IPS DF 4.7 (cell line): Measurements from ENCODE around the gene IGSF6.
"Not testable (repeated sequence)": the region's sequence is repeated elsewhere in the genome, so short reads cannot be mapped to it uniquely, and the experiment has no call there.

ENCODE experiments used
- DNase-seq: peaks from one replicate; pipeline ENCODE4 v3.0.0-alpha.2; 2013; ENCODE audit warnings: low spot score; ENCODE audit errors: extremely low read depth

Gene IGSF6, protein sequence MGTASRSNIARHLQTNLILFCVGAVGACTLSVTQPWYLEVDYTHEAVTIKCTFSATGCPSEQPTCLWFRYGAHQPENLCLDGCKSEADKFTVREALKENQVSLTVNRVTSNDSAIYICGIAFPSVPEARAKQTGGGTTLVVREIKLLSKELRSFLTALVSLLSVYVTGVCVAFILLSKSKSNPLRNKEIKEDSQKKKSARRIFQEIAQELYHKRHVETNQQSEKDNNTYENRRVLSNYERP

DNA sequence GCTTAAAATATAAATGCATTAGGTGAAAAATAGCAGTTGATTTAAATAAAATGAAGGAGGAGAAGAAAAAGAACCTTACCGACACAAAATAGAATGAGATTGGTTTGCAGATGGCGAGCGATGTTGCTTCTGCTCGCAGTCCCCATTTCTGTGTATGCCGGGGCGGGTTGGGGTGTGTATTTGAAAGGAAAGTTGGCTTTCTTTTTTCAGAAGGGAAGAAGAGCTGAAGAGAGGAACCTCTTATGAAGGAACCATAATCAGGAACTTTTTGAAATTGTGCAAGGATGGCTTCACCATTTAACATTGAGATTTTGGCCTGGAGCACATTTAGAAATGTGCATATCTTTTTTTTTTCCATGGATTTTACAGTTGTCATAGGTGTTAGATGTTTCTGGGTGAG, at the start of gene IGSF6:
Gene IGSF6 (minus strand): TSS at position 156 of the 400 bp plus-strand sequence. CDS start 10 bp downstream, at position 146.
- no peak for DNase-seq

DNA sequence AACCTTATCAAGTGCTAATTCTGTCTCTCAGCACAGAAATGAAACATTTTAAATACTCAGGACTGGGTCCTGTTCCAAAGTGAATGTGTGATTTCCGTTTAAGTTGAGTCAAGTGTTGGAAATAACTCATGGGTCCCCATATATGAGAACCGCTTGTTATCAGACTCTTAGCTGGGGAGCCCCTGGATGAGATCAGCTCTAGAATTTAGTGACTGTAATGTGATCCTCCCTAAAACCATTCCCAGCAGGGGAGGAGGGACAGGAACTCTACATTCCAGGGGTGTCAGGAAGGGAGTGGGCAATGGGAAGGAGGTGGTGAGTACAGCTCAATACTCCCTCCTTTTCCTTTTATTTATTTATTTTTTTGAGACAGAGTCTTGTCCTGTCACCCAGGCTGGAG, 48.9 kb upstream of the IGSF6 start:
- no peak for DNase-seq

DNA sequence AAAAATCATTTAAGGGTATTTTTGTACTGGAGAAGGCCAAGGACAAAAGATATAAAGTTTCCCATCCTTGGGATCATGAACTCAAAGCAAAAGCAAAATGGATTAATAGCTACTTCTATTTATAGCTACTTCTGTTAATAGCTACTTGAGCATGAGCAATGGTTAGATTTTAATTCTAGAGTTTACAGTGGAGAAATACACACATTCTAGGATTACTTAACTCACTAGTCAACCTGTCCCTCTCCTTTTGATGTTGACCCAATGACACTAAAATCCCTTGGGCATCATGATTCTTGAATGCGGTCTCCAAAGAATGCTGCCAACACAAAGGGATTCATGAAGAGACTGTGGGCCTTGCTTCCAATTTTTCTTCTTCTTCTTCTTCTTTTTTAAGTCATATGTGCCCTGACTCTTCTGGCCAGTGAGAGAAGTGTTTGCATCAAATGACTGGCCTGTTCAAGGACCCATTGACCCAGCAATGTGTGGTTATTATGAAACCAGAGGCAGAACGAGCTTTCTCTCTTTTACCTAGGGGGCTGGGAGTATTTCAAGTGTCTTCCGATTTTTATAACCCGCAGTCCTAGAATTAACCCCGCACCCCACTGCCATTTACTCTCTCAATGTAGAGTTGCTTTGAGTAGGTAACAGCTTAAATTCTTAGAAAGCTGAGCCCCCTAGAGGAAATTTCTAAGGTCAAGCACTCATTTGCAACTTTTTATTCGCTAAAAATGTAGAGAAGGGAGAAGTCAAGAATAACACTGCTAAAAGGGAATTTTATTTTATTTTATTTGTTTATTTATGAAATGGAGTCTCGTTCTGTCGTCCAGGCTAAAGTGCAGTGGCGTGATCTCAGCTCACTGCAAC, 46.0 kb upstream of the IGSF6 start:
- DNase-seq, result no peak

DNA sequence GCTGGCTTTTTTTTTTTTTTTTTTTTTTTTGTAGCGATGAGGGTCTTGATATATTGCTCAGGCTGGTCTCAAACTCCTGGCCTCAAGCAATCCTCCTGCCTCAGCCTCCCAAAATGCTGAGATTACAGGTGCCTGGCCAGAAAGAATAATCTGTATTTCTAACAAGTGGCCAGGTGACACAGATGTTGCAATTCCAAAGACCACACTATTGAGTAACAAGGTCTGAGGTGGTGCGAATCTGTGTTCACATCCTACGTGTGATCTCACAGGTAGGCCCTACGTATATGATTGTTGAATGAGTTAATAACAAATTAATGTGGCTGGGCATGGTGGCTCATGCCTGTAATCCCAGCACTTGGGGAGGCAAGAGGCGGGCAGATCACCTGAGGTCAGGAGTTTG, 44.6 kb upstream of the IGSF6 start:
- no peak for DNase-seq

DNA sequence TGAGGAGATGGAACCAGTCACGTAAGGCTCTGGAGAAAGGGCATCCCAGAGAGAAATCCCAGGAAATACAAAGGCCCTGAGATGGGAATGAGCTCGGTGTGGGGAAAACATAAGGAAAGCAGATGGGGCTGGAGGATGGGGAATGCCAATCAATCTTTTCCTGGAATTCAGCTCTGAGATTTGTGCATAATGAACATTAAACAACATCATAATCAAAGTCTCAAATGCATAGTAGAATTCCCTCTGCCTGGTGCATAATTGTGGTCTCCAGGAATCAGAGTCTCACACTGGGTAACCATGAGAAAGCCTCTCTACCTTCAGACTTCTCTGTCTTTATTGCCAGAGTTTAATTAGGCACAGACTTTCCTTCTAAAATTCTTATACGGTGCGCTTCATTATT, 42.2 kb upstream of the IGSF6 start:
- DNase-seq, result no peak

DNA sequence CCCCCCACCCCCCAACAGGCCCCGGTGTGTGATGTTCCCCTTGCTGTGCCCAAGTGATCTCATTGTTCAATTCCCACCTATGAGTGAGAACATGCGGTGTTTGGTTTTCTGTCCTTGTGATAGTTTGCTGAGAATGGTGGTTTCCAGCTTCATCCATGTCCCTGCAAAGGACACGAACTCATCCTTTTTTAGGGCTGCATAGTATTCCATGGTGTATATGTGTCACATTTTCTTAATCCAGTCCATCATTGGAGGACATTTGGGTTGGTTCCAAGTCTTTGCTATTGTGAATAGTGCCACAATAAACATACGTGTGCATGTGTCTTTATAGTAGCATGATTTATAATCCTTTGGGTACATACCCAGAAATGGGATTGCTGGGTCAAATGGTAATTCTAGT, 38.6 kb upstream of the IGSF6 start:
- DNase-seq, result not testable (repeated sequence)

DNA sequence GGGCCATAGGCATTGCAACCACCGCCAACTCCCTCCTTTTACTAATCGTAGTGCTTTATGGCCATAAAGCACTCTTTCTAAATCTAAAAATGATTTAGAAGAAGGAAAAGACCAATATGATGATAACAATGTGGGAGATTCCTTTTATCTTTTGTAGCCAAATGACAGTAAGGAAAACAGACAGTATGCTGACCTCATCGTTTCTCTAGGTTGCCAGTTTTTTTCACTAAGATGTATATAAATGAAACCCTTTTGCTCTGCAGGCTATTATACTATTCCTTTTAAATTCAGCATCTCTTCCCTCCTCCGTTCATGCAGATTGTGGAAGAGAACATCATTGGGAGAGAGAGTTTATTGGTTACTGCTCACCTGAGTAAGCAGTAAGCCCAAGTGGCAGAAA, 36.7 kb upstream of the IGSF6 start:
- no peak for DNase-seq

DNA sequence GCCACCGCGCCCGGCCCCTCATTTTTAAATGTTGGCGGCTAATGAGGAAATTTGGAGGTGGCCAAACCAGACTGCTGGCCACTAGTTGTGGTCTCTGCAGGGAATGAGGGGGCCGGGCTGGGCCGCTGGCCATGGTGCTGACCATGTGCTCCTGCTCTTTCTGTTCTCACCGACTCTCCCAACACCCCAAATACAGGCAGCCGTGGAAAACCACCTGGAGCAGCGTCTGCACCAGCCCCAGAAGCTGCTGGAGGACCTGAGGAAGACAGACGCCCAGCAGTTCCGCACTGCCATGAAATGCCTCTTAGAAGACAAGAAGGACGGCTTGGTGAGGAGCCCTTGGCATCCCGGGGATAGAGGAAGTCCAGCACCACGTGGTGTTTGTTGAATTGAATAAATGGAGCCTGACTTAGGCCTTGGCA, 32.6 kb upstream of the IGSF6 start:
- DNase-seq, result no peak

DNA sequence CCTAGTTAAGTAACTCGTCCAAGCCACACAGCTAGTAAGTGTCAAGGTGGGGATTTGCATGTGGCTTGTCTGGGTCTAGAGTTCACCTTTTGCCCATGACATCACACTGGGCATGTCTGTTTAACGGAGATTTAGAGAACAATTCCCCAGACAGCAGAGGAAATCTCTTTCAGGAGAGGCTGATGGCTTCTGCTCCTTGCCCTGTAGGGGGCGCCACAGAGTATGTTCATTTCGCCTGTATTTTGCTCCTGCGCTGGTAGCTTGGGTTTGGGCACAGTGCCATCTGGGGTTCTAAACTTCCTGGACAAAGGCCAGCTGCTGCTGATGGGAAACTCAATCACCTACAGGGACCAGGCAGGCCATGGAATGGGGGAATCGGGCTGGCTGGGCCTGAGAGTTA, 31.8 kb upstream of the IGSF6 start:
- no peak for DNase-seq

DNA sequence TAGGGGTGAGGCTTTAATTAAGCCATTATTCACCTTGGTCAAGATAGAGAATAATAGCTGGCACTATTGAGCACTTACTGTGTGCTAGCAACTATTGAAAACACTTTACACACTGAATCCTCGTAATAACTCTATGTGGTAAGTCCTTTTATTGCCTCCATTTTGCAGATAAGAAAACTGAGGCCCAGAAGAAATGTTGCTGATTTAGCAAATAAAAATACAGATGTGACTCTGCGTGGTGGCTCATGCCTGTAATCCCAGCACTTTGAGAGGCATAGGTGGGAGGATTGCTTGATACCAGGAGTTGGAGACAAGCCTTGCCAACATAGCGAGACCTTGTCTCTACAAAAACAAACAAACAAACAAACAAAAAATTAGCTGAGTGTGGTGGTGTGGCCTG, 30.8 kb upstream of the IGSF6 start:
- no peak for DNase-seq

DNA sequence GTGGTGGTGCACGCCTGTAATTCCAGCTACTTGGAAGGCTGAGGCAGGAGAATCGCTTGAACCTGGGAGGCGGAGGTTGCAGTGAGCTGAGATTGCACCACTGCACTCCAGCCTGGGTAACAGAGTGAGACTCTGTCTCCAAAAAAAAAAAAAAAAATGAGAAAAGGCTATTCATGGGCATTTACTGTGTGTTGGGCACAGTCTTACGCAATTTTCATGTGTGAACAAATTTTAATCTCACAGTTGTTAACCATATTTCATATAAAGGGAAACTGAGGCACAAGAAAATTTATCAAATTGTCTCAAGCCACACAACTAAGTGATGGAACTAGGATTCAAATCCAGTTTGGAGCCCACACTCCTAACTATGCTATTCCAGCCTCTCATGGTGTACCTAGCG, 28.3 kb upstream of the IGSF6 start:
- not testable (repeated sequence) for DNase-seq

DNA sequence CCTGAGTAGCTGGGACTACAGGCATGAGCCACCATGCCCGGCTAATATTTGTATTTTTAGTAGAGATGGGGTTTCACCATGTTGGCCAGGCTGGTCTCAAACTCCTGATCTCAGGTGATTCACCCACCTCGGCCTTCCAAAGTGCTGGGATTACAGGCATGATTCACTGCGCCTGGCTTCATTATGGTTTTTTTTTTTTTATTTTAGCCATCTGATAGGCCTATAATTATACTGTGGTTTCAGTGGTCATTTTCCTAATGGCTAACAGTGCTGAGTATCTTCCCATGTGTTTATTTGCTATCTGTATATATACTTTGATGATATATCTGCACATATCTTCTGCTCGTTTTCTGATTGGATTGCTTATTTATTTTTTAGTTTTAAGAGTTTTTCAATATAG, 22.0 kb upstream of the IGSF6 start:
- DNase-seq, result not testable (repeated sequence)

DNA sequence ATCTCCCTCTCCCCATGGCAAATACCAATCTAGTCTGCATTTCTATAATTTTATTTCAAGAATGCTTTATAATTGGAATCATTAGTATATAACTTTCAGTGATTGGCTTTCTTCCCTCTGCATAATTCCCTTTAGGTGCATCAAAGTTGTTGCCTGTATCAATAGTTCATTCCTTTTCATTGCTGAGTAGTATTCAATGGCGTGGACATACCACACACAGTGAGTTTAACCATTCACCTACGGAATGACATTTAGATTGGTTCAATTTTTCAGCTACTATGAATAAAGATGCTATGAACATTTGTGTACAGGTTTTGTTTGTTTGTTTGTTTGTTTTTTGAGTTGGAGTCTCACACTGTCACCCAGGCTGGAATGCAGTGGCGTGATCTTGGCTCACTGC, 21.1 kb upstream of the IGSF6 start:
- DNase-seq, result no peak

DNA sequence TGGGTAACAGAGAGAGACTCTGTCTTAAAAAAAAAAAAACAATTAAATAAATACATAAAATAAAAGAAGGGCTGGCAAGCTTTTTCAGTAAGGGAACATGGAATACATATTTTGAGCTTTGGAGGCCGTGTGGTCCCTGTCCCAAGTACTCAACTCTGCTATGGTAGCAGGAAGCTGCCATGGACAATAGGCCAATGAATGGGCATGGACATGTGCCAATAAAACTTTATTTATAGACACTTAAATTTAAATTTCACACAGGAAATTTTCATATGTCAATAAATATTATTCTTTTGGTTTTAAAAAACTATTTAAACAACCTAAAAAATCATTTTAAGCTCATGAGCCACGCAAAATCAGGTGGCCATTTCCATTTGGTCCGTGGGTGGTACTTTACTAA, 15.2 kb upstream of the IGSF6 start:
- DNase-seq, result no peak

DNA sequence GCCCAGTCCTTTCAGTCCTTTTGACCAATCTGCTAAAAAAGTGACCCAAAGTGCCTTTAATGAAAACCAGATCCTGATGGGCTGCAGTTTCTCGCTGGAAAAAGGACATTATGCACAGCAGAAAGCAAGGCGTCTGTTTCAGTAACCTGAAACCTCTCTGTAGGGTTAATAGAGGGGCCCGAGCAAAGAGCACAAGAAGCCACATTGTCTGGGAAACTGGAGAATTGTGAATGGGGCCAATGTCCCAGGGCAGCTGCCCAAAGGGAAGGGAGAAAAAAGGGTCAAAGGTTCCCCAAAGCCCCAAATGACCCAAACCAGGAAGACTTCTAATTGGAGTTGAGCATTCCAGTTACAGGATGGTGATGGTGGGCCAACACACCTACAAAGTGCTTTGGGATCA, 14.4 kb upstream of the IGSF6 start:
- DNase-seq, result no peak

DNA sequence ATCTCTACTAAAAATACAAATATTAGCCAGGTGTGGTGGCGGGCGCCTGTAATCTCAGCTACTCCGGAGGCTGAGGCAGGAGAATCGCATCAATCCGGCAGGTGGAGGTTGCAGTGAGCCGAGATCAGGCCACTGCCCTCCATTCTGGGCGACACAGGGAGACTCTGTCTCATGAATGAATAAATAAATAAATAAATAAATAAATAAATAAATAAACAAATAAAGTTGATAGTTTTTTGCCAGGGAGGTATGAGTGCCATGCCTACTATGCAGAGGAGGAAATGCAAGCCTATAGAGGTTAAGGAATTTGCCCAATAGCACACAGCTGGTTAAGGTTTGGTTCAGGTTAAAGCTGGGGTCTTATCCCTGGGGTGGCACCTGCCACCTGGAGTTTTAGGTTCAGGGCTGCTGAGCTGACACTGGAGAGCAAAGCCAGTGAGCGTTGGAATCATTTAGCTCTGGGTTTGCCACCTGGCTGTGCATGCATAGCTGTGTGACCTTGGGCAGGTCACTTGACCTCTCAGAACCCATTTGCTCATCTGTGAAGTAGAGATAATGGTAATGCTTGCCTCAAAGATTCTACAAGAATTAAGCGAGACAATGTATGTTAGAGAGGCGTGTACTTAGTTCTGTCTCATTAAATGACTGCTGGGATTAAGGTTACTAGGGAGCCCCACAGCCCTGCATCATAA, 12.5 kb upstream of the IGSF6 start:
- DNase-seq, result no peak

DNA sequence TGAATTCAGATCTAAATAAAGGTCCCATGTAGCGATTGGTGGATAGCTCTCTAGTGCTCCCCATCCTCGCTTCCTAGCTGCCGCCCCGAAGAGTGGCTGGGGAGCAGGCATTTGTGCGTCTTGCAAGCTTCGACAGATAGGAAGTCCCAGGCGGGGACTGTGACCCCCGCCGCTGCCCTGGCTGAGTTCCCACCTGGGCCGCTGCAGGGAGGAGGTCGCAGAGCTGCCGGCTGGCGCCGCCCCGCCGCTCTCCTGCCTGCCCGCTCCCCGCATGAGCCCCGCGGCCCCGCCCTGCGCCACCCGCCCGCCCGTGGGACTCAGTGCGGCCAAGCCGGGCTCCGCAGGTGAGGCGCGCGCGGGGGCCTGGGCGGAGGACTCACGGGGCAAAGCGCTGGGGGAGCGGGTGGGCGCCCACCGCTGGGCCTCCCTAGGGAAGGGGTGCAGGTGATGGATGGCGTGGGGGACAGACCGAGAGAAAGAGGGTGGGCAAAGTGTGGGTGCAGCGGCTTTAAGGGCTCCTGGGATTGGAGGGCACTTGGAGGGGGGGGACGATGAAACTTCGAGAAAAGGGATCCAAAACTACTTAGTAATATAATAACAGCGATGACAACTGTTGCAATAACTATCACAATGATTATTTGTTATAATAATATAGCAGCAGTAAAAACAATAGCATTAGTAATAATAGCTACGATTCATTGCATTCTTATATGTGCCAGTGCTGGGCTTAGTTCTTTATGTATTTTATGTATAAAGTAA, 11.7 kb upstream of the IGSF6 start, which contains the start of gene OTOA:
Gene OTOA (plus strand): TSS at position 80 of the 759 bp plus-strand sequence. CDS start 14,547 bp downstream, outside the sequence.
- no peak for DNase-seq

DNA sequence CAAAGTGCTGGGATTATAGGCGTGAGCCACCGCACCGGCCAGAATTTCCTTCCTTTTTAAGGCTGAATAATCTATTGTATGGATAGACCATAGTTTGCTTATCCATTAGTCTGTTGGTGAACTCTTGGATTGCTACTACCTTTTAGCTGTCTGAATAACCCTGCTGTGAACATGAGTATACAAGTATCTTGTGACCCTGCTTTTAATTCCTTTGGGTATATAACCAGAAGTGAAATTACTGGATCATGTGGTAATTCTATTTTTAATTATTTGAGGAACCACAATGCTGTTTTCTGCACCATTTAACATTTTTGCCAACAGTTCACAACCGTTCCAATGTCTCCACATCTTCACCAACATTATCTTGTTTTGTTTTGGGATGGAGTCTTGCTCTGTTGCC, 6.7 kb upstream of the IGSF6 start:
- DNase-seq, result no peak

DNA sequence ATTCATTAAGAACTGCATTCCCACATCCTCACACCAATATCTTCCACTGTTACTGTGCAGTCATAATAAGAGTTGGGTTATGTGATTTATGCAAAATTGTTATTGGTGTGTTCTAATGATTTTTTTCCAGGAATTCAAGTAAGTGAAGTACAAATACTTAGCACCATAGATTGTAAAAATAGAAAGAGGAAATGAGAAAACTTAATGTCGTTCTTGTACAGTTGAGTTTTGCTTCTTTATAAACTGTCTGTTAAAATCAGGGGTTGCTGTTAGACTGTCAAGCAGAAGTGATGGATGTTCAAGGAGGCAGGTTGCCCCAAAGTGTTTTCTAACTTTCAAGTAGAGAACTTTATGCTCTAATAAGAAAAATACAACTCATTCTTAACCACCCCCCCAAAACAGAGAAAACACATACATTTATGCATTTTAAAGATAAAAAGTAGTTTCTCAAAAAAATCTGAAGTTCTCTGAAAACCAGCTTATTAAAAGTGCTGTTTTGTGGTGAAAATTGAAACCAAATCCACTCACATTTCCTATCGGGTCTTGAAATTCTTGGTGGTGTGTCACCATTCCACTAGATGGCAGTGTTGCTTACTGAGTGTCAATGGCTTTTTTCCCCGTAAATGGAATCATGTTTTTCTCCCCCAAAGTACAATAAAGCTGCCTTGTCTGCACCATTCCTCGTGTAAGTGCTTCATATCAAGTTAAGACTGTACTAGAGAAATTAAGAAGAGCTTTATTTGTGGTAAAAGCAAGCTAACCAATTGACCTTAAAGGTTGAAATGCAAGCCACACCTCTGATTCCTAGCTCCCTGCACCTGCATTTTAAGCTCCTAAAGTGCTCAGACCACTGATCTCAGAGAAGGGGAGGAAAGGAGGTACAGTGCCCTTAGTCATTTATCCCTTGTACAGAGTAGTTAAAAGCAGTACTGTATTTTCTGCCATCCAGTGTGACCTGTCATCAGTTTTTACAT, 4.7 kb upstream of the IGSF6 start:
- DNase-seq, result no peak

DNA sequence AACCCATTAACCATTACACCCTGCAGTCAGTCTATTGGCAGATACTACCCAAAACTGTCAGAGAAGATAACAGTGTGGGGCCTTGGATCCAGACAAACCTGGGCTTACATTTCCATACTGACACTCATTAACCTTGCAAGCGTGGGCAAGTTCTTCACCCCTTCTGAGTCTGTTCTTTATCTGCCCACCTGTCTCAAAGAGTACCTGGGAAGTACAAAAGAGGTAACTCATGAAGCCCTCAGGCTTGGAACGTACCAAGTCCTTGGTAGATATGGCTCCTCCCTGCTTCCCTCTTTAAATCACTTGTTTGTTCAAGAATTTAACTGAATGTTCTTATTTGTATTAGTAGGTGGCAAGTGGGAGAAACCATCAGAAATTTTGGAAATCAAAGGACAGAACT, 2.5 kb upstream of the IGSF6 start:
- DNase-seq, result no peak
